ENCODE data around the gene KCNJ6. TPM values are rescaled to one million over a fixed set of nuclear protein-coding genes. Genes with fewer than 3 reads are reported as not detected.
"Not testable (repeated sequence)": the region's sequence is repeated elsewhere in the genome, so short reads cannot be mapped to it uniquely, and the experiment has no call there.

The KCNJ6 gene
- total and polyA plus RNA-seq, 2 donors: 0.03 to 0.26 TPM

- no peak for DNase-seq (ENCODE audit: extremely low spot score)
- 47% methylated on average over 19 of the region's 19 CpGs for WGBS
Observed at GRCh38 chr21:37593740-37594471, 322.4 kb downstream of the KCNJ6 start.

GRCh38 chr21:37593015-37593414, 323.2 kb downstream of the KCNJ6 start:
- DNase-seq (ENCODE audit: extremely low spot score): no peak
- H3K27ac ChIP-seq (ENCODE audit: low read depth): no peak overlapping the region
- no peaks in the 10 kb centered on the region for H3K4me1 ChIP-seq (ENCODE audit: insufficient read depth)
- WGBS: 59% methylated on average over 5 of the region's 5 CpGs
- H3K36me3 ChIP-seq (ENCODE audit: insufficient read depth): no peaks in the 10 kb centered on the region
- H3K4me3 ChIP-seq (ENCODE audit: low read depth, low read length): no peak overlapping the region

More at GRCh38 chr21:37593740-37594471, 322.4 kb downstream of the KCNJ6 start:
- Histone ChIP-seq H3K36me3 (ENCODE audit: insufficient read depth) (no peaks in the 10 kb centered on the region), H3K4me3 (ENCODE audit: low read depth, low read length) (no peak overlapping the region), H3K27ac (ENCODE audit: low read depth) (no peak overlapping the region), H3K4me1 (ENCODE audit: insufficient read depth) (no peaks in the 10 kb centered on the region)

- Histone ChIP-seq H3K27ac (ENCODE audit: low read depth) (no peak overlapping the region), H3K36me3 (ENCODE audit: insufficient read depth) (no peaks in the 10 kb centered on the region), H3K4me3 (ENCODE audit: low read depth, low read length) (no peak overlapping the region), H3K4me1 (ENCODE audit: insufficient read depth) (no peaks in the 10 kb centered on the region)
- WGBS: 80% methylated on average over 4 of the region's 4 CpGs
- DNase-seq (ENCODE audit: extremely low spot score): no peak
Observed at GRCh38 chr21:37592496-37592895, 323.8 kb downstream of the KCNJ6 start.

- H3K4me1 ChIP-seq (ENCODE audit: insufficient read depth); H3K36me3 ChIP-seq (ENCODE audit: insufficient read depth); H3K27ac ChIP-seq (ENCODE audit: low read depth); H3K4me3 ChIP-seq (ENCODE audit: low read depth, low read length); DNase-seq (ENCODE audit: extremely low spot score): not testable (repeated sequence)
- 94% methylated on average over 12 of the region's 12 CpGs for WGBS
Observed at GRCh38 chr21:37591994-37592393, 324.3 kb downstream of the KCNJ6 start.

- not testable (repeated sequence) for H3K4me1 ChIP-seq (ENCODE audit: insufficient read depth); H3K4me3 ChIP-seq (ENCODE audit: low read depth, low read length); DNase-seq (ENCODE audit: extremely low spot score); H3K36me3 ChIP-seq (ENCODE audit: insufficient read depth); H3K27ac ChIP-seq (ENCODE audit: low read depth)
- WGBS: 50% methylated on average over 8 of the region's 8 CpGs
Observed at GRCh38 chr21:37590836-37591235, 325.4 kb downstream of the KCNJ6 start.

GRCh38 chr21:37588644-37589043, 327.6 kb downstream of the KCNJ6 start:
- not testable (repeated sequence) for DNase-seq (ENCODE audit: extremely low spot score); H3K36me3 ChIP-seq (ENCODE audit: insufficient read depth); H3K4me1 ChIP-seq (ENCODE audit: insufficient read depth); H3K4me3 ChIP-seq (ENCODE audit: low read depth, low read length); H3K27ac ChIP-seq (ENCODE audit: low read depth)
- 87% methylated on average over 8 of the region's 8 CpGs for WGBS

- Histone ChIP-seq H3K36me3 (ENCODE audit: insufficient read depth) (no peaks in the 10 kb centered on the region), H3K4me1 (ENCODE audit: insufficient read depth) (no peaks in the 10 kb centered on the region), H3K4me3 (ENCODE audit: low read depth, low read length) (no peak overlapping the region), H3K27ac (ENCODE audit: low read depth) (no peak overlapping the region)
- no peak for DNase-seq (ENCODE audit: extremely low spot score)
- 78% methylated on average over 5 of the region's 5 CpGs for WGBS
Observed at GRCh38 chr21:37587635-37588177, 328.6 kb downstream of the KCNJ6 start.

- no peak for DNase-seq (ENCODE audit: extremely low spot score)
- H3K27ac ChIP-seq (ENCODE audit: low read depth): no peak overlapping the region
- WGBS: 90% methylated on average over 4 of the region's 4 CpGs
- no peak overlapping the region for H3K4me3 ChIP-seq (ENCODE audit: low read depth, low read length)
- no peaks in the 10 kb centered on the region for H3K4me1 ChIP-seq (ENCODE audit: insufficient read depth)
- no peaks in the 10 kb centered on the region for H3K36me3 ChIP-seq (ENCODE audit: insufficient read depth)
Observed at GRCh38 chr21:37587203-37587602, 329.1 kb downstream of the KCNJ6 start.

GRCh38 chr21:37582590-37582989, 333.7 kb downstream of the KCNJ6 start:
- WGBS: 45% methylated on average over 5 of the region's 5 CpGs
- Histone ChIP-seq H3K27ac (ENCODE audit: low read depth) (no peak overlapping the region), H3K4me3 (ENCODE audit: low read depth, low read length) (no peak overlapping the region), H3K36me3 (ENCODE audit: insufficient read depth) (no peaks in the 10 kb centered on the region), H3K4me1 (ENCODE audit: insufficient read depth) (no peaks in the 10 kb centered on the region)
- no peak for DNase-seq (ENCODE audit: extremely low spot score)

- no peak for DNase-seq (ENCODE audit: extremely low spot score)
- Histone ChIP-seq H3K4me1 (ENCODE audit: insufficient read depth) (no peaks in the 10 kb centered on the region), H3K36me3 (ENCODE audit: insufficient read depth) (no peaks in the 10 kb centered on the region), H3K27ac (ENCODE audit: low read depth) (no peak overlapping the region), H3K4me3 (ENCODE audit: low read depth, low read length) (no peak overlapping the region)
- WGBS: 71% methylated on average over 3 of the region's 3 CpGs
Observed at GRCh38 chr21:37580666-37581065, 335.6 kb downstream of the KCNJ6 start.

GRCh38 chr21:37579356-37579755, 336.9 kb downstream of the KCNJ6 start:
- Histone ChIP-seq H3K4me3 (ENCODE audit: low read depth, low read length) (no peak overlapping the region), H3K27ac (ENCODE audit: low read depth) (no peak overlapping the region), H3K4me1 (ENCODE audit: insufficient read depth) (no peaks in the 10 kb centered on the region), H3K36me3 (ENCODE audit: insufficient read depth) (no peaks in the 10 kb centered on the region)
- no peak for DNase-seq (ENCODE audit: extremely low spot score)
- WGBS: 61% methylated on average over 1 of the region's 1 CpG

GRCh38 chr21:37578471-37579126, 337.7 kb downstream of the KCNJ6 start:
- no peak overlapping the region for H3K4me3 ChIP-seq (ENCODE audit: low read depth, low read length)
- H3K36me3 ChIP-seq (ENCODE audit: insufficient read depth): no peaks in the 10 kb centered on the region
- DNase-seq (ENCODE audit: extremely low spot score): no peak
- H3K4me1 ChIP-seq (ENCODE audit: insufficient read depth): no peaks in the 10 kb centered on the region
- 91% methylated on average over 2 of the region's 2 CpGs for WGBS
- no peak overlapping the region for H3K27ac ChIP-seq (ENCODE audit: low read depth)

GRCh38 chr21:37576929-37577328, 339.3 kb downstream of the KCNJ6 start:
- not testable (repeated sequence) for H3K4me3 ChIP-seq (ENCODE audit: low read depth, low read length); H3K36me3 ChIP-seq (ENCODE audit: insufficient read depth); DNase-seq (ENCODE audit: extremely low spot score); H3K4me1 ChIP-seq (ENCODE audit: insufficient read depth); H3K27ac ChIP-seq (ENCODE audit: low read depth)
- WGBS: 98% methylated on average over 1 of the region's 1 CpG

- H3K4me1 ChIP-seq (ENCODE audit: insufficient read depth): no peaks in the 10 kb centered on the region
- H3K4me3 ChIP-seq (ENCODE audit: low read depth, low read length): no peak overlapping the region
- no peak for DNase-seq (ENCODE audit: extremely low spot score)
- no peak overlapping the region for H3K27ac ChIP-seq (ENCODE audit: low read depth)
- 85% methylated on average over 11 of the region's 11 CpGs for WGBS
- no peaks in the 10 kb centered on the region for H3K36me3 ChIP-seq (ENCODE audit: insufficient read depth)
Observed at GRCh38 chr21:37575580-37575979, 340.7 kb downstream of the KCNJ6 start.
